ENCODE results near the gene AGA. TPM values are rescaled to one million over a fixed set of nuclear protein-coding genes. Genes with fewer than 3 reads are reported as not detected.

Gene AGA
- polyA plus RNA-seq (2012; ENCODE audit: insufficient read depth, insufficient read length, low read depth), result 10.8 TPM

- Histone ChIP-seq H3K4me3 (ENCODE audit: low read depth, low read length) (peak within 1 kb of the TSS; percentile 84), H3K9me3 (no peaks in the 10 kb centered on the region; the same call in 1 of the 2 replicates), H3K4me1 (no peaks in the 10 kb centered on the region; the same call in 1 of the 2 replicates), H3K27me3 (no peaks in the 10 kb centered on the region), H3K36me3 (no peaks in the 10 kb centered on the region)
- TF ChIP-seq CTCF (IDR thresholded peaks at IDR 0.05; ENCODE audit: low read depth, low read length), result no peak
- DNase-seq, result peak; percentile 97
Measured at GRCh38 chr4:177441803-177442622, at the start of gene AGA. TSS of gene AGA (minus strand) at chr4:177442437. CDS start at chr4:177442375, 62 bp downstream.

- TF ChIP-seq CTCF (IDR thresholded peaks at IDR 0.05; ENCODE audit: low read depth, low read length), result no peak
- Histone ChIP-seq H3K4me3 (ENCODE audit: low read depth, low read length) (no peak overlapping the region), H3K27me3 (no peaks in the 10 kb centered on the region), H3K4me1 (no peaks in the 10 kb centered on the region), H3K9me3 (no peaks in the 10 kb centered on the region), H3K36me3 (no peaks in the 10 kb centered on the region)
- DNase-seq, result no peak
Measured at GRCh38 chr4:177492022-177492421, 49.8 kb upstream of the AGA start.

GRCh38 chr4:177490769-177491168 lies 48.5 kb upstream of the AGA start:
- H3K9me3 ChIP-seq, result no peaks in the 10 kb centered on the region
- no peaks in the 10 kb centered on the region for H3K27me3 ChIP-seq
- TF ChIP-seq CTCF (IDR thresholded peaks at IDR 0.05; ENCODE audit: low read depth, low read length), result no peak
- H3K4me1 ChIP-seq, result no peaks in the 10 kb centered on the region
- H3K36me3 ChIP-seq, result no peaks in the 10 kb centered on the region
- DNase-seq, result no peak
- H3K4me3 ChIP-seq (ENCODE audit: low read depth, low read length), result no peak overlapping the region

- no peak for TF ChIP-seq CTCF (IDR thresholded peaks at IDR 0.05; ENCODE audit: low read depth, low read length)
- Histone ChIP-seq H3K4me1 (no peaks in the 10 kb centered on the region), H3K9me3 (no peaks in the 10 kb centered on the region), H3K4me3 (ENCODE audit: low read depth, low read length) (no peak overlapping the region), H3K27me3 (no peaks in the 10 kb centered on the region), H3K36me3 (no peaks in the 10 kb centered on the region)
- DNase-seq, result no peak
Measured at GRCh38 chr4:177489471-177490246, 47.4 kb upstream of the AGA start.

GRCh38 chr4:177487977-177488376 lies 45.7 kb upstream of the AGA start:
- TF ChIP-seq CTCF (IDR thresholded peaks at IDR 0.05; ENCODE audit: low read depth, low read length), result no peak
- Histone ChIP-seq H3K9me3 (no peaks in the 10 kb centered on the region), H3K36me3 (no peaks in the 10 kb centered on the region), H3K4me1 (no peaks in the 10 kb centered on the region), H3K27me3 (no peaks in the 10 kb centered on the region), H3K4me3 (ENCODE audit: low read depth, low read length) (no peak overlapping the region)
- no peak for DNase-seq

Data from BE2C (cell line).